Loucy (cell line): ENCODE data around the gene DOCK9.

Source experiments
- EZH2phosphoT487 ChIP-seq: fragments of 200-600 bp; IDR thresholded peaks from 2 replicates; pipeline ENCODE4 v1.6.1; 2018; ENCODE audit warnings: antibody characterized with exemption, mild to moderate bottlenecking, moderate library complexity, borderline replicate concordance
- TF ChIP-seq, protein P1 (sequence below): fragments of 200-600 bp; sonication (generic); conservative IDR thresholded peaks from 2 replicates; pipeline ENCODE4 v1.5.1; 2014; ENCODE audit warnings: mild to moderate bottlenecking, antibody characterized with exemption, low read length

DNA sequence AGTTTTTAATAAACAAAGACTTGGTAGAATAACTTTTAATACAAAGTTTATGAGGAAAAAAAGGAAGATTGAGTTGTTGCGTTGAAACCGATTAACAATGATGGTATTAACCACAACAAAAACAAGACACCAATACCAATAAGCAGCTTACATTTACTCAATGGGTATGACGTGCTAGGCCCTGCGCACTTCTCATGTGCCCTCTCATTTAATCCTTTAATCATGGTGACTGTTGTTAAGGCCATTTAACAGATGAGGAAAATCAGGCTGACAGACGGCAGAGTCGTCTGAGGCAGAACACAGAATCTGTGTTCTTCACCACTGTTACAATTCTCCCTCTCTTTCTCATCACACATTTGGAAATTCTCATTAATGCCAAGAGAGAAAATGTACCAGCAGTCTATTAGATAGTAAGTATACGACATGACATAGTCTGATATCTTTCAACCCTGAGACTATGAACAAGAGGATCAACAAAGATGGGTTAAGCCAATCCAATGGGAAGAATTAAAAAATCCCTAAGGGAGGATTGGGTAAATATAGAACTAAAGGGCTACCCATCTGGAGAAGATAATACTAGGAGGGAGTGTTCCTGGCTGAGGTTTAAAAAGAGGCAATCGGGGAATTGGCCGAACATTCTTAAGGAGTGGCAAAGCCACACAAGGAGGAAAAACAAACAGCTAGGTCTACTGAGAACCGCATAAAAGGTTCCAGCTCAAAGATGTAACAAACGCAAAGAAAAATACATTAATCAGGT lies 54.0 kb downstream of the DOCK9 start:
- TF ChIP-seq, protein P1, sequence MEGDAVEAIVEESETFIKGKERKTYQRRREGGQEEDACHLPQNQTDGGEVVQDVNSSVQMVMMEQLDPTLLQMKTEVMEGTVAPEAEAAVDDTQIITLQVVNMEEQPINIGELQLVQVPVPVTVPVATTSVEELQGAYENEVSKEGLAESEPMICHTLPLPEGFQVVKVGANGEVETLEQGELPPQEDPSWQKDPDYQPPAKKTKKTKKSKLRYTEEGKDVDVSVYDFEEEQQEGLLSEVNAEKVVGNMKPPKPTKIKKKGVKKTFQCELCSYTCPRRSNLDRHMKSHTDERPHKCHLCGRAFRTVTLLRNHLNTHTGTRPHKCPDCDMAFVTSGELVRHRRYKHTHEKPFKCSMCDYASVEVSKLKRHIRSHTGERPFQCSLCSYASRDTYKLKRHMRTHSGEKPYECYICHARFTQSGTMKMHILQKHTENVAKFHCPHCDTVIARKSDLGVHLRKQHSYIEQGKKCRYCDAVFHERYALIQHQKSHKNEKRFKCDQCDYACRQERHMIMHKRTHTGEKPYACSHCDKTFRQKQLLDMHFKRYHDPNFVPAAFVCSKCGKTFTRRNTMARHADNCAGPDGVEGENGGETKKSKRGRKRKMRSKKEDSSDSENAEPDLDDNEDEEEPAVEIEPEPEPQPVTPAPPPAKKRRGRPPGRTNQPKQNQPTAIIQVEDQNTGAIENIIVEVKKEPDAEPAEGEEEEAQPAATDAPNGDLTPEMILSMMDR = no peak
- no peak for TF ChIP-seq EZH2phosphoT487
